ENCODE results near the gene DEFB132.
A peak's percentile ranks its signal among the peaks of the same experiment; 100 is the strongest.
"Not testable (repeated sequence)": the region's sequence is repeated elsewhere in the genome, so short reads cannot be mapped to it uniquely, and the experiment has no call there.

DEFB132 gene, protein sequence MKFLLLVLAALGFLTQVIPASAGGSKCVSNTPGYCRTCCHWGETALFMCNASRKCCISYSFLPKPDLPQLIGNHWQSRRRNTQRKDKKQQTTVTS

GRCh38 chr20:257419-257818, at the start of gene DEFB132:
DEFB132 (plus strand) TSS chr20:257724; CDS start chr20:257779, 55 bp downstream.
- DNase-seq: no peak

DNA sequence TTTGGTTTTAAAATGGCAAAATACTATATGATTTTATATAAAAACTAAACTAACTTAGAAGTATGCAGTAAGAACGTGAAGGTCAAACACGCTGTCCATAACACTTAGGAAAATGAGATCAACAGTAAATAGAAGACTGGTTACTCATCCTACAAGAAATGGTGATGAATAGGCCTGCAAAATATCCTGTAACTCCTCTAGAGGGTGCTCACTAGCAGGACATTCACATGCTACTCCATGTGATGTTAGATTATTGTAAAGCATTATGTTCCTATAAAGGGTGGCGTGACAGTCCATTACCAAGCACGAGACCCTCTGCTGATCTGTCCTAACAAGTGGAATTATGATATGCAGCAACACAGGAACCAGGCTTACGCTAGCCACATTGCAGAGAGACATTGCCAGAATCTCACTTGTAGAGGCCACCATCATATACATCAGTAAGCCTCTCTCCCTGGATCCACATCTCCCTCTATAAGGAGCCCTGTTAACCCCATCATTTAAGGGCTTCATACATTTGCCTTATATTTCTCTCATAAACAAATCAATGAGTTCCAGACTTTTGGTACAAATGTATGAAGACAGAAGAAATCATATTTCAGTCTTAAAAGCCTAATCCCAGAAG, 48.5 kb upstream of the DEFB132 start:
- DNase-seq: peak; percentile 44 to 79

DNA sequence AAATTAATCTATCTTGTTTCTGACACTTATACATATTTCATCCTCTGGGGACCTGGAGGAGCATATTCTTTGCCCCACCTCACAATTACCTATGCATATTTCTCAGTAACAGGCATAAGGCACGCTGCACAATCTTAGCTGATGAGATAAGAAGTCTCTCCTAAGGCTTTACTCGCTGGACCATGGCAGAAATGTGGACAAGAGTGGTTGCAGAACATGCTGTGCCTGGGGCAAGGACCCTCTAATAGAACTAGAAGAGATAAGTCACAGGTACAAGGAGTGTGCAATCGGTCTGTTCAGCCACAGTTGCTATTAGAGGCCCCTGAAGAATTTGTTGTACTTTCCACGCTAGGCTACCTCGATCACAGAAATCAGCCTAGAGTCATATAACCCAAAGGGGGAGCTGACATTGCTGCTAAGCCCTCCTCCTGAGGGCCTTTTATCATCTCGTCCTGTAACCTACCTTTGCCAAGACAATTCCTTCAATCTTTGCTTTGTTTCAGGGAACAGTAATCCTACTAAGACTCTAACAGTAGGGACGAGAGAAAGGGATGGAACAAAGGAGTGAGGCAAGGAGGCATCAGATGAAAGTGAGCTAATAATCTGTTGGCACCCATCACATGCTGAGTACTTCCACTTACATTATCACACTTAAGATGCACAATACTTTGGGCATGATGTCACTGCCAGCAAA, 46.6 kb upstream of the DEFB132 start:
- DNase-seq: no peak

- DNase-seq: no peak
These were observed 43.1 kb upstream of the DEFB132 start for GRCh38 chr20:214383-214782.

DNA sequence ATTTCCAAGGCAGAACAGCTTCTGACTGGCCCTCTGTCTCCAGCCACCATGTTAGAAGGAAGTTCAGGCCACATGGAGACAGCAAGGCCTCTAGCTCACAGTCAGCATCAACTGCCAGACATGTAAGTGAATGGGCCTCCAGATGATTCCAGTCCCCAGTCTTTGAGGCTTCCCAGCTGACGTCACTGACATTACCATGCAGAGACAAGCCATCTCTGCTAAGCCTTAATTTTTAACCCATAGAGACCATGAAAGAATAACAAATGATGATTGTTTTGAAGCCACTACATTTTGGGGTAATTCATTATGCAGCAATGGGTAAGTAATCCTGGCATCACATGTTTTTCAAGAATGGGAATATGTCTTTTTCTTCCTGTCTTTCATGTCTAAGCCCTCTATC, 41.7 kb upstream of the DEFB132 start:
- DNase-seq: no peak

GRCh38 chr20:217266-217665, 40.3 kb upstream of the DEFB132 start:
- no peak for DNase-seq

- peak; percentile 34 to 63 for DNase-seq
These were observed 38.0 kb upstream of the DEFB132 start for GRCh38 chr20:219290-220115.

DNA sequence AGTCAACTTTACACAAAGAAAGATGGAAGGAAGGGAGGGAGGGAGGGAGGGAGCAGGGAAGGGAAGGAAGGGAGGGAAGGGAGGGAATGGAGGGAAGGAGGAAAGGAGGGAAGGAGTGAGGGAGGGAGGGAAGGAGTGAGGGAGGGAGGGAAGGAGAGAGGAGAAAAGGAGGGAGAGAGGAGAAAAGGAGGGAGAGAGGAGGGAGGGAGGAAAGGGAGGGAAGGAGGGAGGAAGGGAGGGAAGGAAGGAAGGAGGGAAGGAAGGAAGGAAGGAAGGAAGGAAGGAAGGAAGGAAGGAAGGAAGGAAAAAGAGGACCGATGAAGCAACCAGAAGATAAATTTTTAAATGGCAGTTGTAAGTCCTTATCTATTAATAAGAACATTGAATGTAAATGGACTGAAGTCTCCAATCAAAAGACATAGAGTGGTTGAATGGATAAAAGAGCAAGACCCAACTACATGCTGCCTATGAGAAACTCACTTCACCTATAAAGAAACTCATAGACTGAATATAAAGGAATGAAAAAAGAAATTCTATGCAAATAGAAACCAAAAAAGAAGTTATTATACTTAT, 36.2 kb upstream of the DEFB132 start:
- no peak for DNase-seq

DNA sequence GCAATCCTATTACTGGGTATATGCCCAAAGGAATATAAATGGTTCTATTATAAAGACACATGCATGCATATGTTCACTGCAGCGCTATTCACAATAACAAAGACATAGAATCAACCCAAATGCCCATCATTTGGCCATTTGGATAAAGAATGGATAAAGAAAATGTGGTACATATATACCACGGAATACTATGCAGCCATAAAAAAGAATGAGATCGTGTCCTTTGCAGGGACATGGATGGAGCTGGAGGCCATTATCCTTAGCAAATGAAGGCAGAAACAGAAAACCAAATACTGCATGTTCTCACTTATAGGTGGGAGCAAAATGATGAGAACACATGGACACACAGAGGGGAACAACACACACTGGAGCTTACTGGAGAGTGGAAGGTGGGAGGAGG, 31.6 kb upstream of the DEFB132 start:
- not testable (repeated sequence) for DNase-seq

GRCh38 chr20:226958-227357, 30.6 kb upstream of the DEFB132 start, which contains the start of gene DEFB129:
DEFB129 (plus strand) TSS chr20:227258; CDS start chr20:227289, 31 bp downstream.
- DNase-seq: no peak

DNA sequence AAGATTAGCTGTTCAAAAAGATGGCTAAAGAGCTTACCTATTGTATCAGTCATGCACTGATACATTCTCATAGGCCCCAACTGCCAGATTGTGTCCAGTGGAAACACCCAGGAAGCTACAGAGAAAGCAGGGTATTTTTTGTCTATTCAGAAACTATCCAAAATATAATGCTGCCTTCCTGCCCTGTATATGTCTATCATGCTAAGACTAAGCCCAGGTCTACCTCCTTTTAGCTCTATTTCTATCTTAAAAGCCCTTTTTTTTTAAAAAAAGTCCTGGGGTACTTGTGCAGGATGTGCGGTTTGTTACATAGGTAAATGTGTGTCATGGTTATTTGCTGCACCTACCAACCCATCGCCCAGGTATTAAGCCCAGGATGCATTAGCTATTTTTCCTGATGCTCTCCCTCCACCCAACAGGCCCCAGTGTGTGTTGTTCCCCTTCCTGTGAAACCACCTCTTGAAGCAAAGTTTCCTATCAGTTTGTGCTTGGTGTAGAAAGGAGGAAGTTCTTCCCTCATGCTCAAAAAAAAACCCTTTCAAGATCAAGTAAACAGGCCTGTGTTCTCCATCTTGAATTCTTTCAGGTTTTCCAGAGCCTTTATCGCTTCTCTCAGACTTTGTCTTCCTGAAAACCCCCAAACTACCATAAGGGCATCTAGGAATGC, 30.0 kb upstream of the DEFB132 start:
- no peak for DNase-seq

DNA sequence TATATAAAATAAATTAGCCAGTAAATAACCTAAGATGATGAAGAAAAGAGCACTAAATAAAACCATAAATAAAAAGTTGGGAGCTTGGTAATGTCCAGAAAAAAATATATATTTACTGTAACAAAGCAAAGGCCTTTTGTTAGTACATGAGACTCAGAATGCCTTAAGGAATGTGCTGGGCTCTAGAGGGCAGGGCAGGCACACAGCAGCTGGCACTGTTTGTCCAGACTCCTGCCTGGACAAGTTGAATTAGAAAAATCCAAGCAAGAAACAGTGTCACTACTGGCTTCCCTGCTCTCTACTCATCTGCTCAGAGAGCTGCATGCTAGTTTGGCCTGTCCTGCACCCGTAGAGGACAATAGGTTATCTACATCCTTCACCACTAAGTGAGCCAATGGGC, 21.6 kb upstream of the DEFB132 start:
- DNase-seq: peak in 1 of 2 experiments; percentile 52

- no peak for DNase-seq
These were observed 20.0 kb upstream of the DEFB132 start for GRCh38 chr20:237489-237888.

DNA sequence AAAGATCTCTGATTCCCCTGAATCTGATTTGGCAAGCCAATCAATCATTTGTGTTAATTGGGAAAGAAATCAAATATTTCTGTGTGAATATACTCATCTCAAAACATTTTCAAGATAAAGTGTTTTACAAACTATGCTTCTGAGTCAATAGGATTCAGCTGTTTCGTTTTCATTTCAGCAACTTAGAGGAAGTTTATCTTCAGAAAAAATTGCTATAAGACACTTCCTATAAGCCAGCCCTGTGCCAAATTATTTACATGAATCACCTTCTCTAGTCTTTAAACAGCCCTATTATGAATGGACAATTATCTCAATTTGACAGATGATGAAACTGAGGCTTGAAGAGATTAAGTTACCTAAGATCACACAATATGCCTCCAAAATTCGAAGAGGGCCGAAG, 19.6 kb upstream of the DEFB132 start:
- DNase-seq: no peak

DNA sequence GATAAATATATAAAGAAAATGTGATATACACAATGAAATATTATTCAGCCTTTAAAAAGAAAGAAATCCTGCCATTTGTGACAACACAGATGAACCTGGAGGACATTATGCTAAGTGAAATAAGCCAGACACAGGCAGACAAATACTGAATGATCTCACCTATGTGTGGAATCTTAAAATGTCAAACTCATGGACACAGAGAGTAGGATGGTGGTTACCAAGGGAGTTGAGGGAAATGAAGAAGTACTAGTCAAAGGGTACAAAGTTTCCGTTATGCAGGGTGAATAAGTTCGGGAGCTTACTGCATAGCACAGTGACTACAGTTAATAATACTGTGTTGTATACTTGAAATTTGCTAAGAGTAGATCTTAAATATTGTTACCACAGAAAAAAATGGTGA, 14.6 kb upstream of the DEFB132 start:
- no peak for DNase-seq

GRCh38 chr20:251354-251753, 6.2 kb upstream of the DEFB132 start:
- no peak for DNase-seq

DNA sequence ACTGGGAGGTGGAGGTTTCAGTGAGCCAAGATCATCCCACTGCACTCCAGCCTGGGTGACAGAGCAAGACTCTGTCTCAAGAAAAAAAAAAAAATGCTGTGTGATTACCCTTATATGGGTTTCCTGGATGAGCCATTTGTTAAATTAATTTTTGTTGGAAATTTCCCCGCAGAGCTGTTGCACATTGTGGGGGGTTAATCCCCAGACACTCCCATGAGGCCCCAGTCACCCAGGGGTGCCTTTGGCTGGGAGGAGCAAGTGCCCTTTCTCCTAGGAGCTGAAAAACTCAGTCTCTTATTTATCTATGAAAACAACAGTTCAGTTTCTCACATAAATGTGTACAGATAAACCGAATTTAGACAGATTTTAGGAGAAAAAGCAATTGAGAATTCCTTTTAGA, 4.7 kb upstream of the DEFB132 start:
- DNase-seq: no peak

DNA sequence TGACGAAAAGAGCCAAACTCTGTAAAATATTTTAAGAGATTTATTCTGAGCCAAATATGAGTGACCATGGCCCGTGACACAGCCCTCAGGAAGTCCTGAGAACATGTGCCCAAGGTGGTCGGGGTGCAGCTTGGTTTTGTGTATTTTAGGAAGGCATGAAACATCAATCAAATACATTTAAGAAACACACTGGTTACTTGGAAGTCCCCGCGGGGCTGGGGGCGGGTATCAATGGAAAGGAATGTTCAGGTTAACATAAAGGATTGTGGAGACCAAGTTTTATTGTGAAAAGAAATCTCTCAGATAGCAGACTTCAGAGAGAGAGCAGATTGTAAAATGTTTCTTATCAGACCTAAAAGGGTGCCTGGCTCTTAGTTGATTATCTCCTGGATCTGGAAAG, 4.1 kb upstream of the DEFB132 start:
- DNase-seq: not testable (repeated sequence)

- DNase-seq: no peak
These were observed 840 bp downstream of the DEFB132 start for GRCh38 chr20:258269-258858.

DNA sequence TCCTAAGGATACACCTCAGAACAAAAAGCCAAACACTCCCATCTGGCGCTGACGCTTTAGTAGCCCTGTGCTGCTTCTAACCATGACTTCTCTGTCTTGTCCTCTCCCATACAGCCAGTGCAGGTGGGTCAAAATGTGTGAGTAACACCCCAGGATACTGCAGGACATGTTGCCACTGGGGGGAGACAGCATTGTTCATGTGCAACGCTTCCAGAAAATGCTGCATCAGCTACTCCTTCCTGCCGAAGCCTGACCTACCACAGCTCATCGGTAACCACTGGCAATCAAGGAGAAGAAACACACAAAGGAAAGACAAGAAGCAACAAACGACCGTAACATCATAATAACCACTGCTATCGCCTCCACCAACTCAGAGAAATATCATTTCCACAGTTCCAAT, 1.4 kb downstream of the DEFB132 start:
- peak in 1 of 2 experiments; percentile 22 for DNase-seq

DNA sequence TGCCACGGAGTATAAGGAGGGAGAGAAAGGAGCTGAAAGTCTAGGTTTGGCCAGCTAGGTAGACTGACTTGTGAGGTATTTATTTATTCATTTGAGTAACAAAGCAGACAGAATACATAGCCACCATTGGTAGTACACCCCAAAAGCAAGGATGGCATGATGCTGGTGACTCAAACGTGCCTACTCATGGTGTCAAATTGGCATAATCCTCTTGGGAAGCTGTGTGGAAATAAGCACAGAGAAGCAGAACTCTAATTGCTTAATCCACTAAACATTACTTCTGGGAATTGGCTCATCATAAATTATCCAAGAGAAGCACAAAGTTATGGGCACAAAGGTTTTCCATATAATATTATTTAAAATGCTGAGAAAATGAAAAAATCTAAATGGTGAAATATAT, 2.5 kb downstream of the DEFB132 start:
- DNase-seq: no peak

DNA sequence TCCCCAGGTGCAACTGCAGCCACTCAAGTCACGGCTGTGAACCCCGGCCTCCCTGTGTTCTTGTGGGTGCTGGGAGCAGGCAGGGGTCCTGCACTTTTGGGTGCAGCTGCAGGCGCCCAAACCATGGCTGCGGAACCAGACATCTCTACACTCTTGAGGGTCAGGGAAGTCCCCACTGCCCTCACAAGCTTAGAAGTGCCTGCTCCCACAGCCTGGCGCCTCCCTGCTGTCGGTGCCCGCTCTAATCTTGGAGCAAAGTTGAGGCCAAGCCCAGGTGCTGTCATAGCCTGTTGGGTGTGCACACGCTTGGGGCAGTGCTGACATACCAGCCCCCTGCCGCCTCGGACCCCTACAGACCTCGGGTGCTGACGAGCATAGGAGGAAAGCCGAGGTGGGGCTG, 6.2 kb downstream of the DEFB132 start:
- no peak for DNase-seq

Data from NCI-H524 (cell line).